GM10266 (cell line): ENCODE data around the gene PTDSS2.
"Not testable (repeated sequence)": the region's sequence is repeated elsewhere in the genome, so short reads cannot be mapped to it uniquely, and the experiment has no call there.

Source experiments
- DNase-seq: peaks from one replicate; pipeline ENCODE4 v3.0.0; 2012; ENCODE audit errors: extremely low spot score
- CTCF ChIP-seq: IDR thresholded peaks from 2 replicates; pipeline ENCODE4 v1.5.1; 2012; ENCODE audit warnings: mild to moderate bottlenecking, low read depth; ENCODE audit not compliant: control insufficient read depth, insufficient read depth; ENCODE audit errors: missing control alignments

PTDSS2 gene

GRCh38 chr11:424232-424631 lies 25.8 kb upstream of the PTDSS2 start:
- TF ChIP-seq CTCF, result no peak
- DNase-seq, result no peak

GRCh38 chr11:424766-425165 lies 25.3 kb upstream of the PTDSS2 start:
- DNase-seq, result not testable (repeated sequence)

GRCh38 chr11:425301-425700 lies 24.8 kb upstream of the PTDSS2 start:
- TF ChIP-seq CTCF, result no peak
- DNase-seq, result no peak

- no peak for DNase-seq
- no peak for TF ChIP-seq CTCF
Observed at GRCh38 chr11:426851-427250, 23.2 kb upstream of the PTDSS2 start.

GRCh38 chr11:428295-428694 lies 21.8 kb upstream of the PTDSS2 start:
- TF ChIP-seq CTCF, result no peak
- DNase-seq, result no peak

- no peak for DNase-seq
- no peak for TF ChIP-seq CTCF
Observed at GRCh38 chr11:429391-429790, 20.7 kb upstream of the PTDSS2 start.

- no peak for DNase-seq
- no peak for TF ChIP-seq CTCF
Observed at GRCh38 chr11:429931-430456, 20.1 kb upstream of the PTDSS2 start.

- no peak for DNase-seq
- no peak for TF ChIP-seq CTCF
Observed at GRCh38 chr11:431921-432320, 18.2 kb upstream of the PTDSS2 start.
